Measurements from ENCODE around the gene TRRAP.

GRCh38 chr7:98946389-98946788, 68.1 kb downstream of the TRRAP start:
- TF ChIP-seq CTCF (optimal IDR thresholded peaks at IDR 0.05 in 1 of 3, IDR thresholded peaks at IDR 0.05 in 1 of 3, conservative IDR thresholded peaks at IDR 0.05 in 1 of 3; ENCODE audit: extremely low read depth in 1 of 3, insufficient read depth in 2 of 3, low read length in 3 of 3) (no peak), EZH2 (IDR thresholded peaks at IDR 0.05; ENCODE audit: low read length) (no peak)
